ENCODE measurements around the gene RNF141.

RNF141 gene

GRCh38 chr11:10522921-10523320 lies 18.1 kb downstream of the RNF141 start:
- DNase-seq (ENCODE audit: low spot score): no peak

GRCh38 chr11:10522276-10522675 lies 18.7 kb downstream of the RNF141 start:
- DNase-seq (ENCODE audit: low spot score): no peak

GRCh38 chr11:10520562-10520961 lies 20.4 kb downstream of the RNF141 start:
- DNase-seq (ENCODE audit: low spot score): no peak

- no peak for DNase-seq (ENCODE audit: low spot score)
These were observed 21.4 kb downstream of the RNF141 start for GRCh38 chr11:10519630-10520029.

- no peak for DNase-seq (ENCODE audit: low spot score)
These were observed 22.1 kb downstream of the RNF141 start for GRCh38 chr11:10518891-10519290.

GRCh38 chr11:10518123-10518522 lies 22.9 kb downstream of the RNF141 start:
- no peak for DNase-seq (ENCODE audit: low spot score)

GRCh38 chr11:10515418-10515817 lies 25.6 kb downstream of the RNF141 start:
- DNase-seq (ENCODE audit: low spot score): no peak

- no peak for DNase-seq (ENCODE audit: low spot score)
These were observed 26.3 kb downstream of the RNF141 start for GRCh38 chr11:10514709-10515108.

- DNase-seq (ENCODE audit: low spot score): no peak
These were observed 26.8 kb downstream of the RNF141 start for GRCh38 chr11:10514202-10514601.

- DNase-seq (ENCODE audit: low spot score): no peak
These were observed 29.8 kb downstream of the RNF141 start for GRCh38 chr11:10511181-10511621.

- no peak for DNase-seq (ENCODE audit: low spot score)
These were observed 35.0 kb downstream of the RNF141 start for GRCh38 chr11:10506008-10506370.

GRCh38 chr11:10505278-10506007 lies 35.5 kb downstream of the RNF141 start:
- DNase-seq (ENCODE audit: low spot score): no peak

GRCh38 chr11:10504490-10504889 lies 36.5 kb downstream of the RNF141 start:
- no peak for DNase-seq (ENCODE audit: low spot score)

- DNase-seq (ENCODE audit: low spot score): no peak
These were observed 37.1 kb downstream of the RNF141 start for GRCh38 chr11:10503777-10504480.

GRCh38 chr11:10503221-10503620 lies 37.8 kb downstream of the RNF141 start:
- DNase-seq (ENCODE audit: low spot score): no peak

GRCh38 chr11:10502770-10503169 lies 38.2 kb downstream of the RNF141 start:
- DNase-seq (ENCODE audit: low spot score): no peak

- no peak for DNase-seq (ENCODE audit: low spot score)
These were observed 38.8 kb downstream of the RNF141 start for GRCh38 chr11:10502065-10502680.

GRCh38 chr11:10500757-10501684 lies 40.0 kb downstream of the RNF141 start:
- no peak for DNase-seq (ENCODE audit: low spot score)

GRCh38 chr11:10499874-10500601 lies 40.9 kb downstream of the RNF141 start:
- no peak for DNase-seq (ENCODE audit: low spot score)

GRCh38 chr11:10499452-10499851 lies 41.5 kb downstream of the RNF141 start:
- DNase-seq (ENCODE audit: low spot score): no peak

Data from HuH-7 (cell line).